Endothelial cell of umbilical vein (primary cell): ENCODE measurements around the gene NALCN.

Source experiments
- CTCF ChIP-seq, 2 donors: IDR thresholded peaks; 1 replicate in 1 of 2; 2 replicates in 1 of 2; pipeline ENCODE4 v1.5.1; 2011; ENCODE audit warnings: low read length in 2 of 2, mild to moderate bottlenecking in 2 of 2, moderate library complexity in 2 of 2, control low read depth in 1 of 2, inconsistent platforms in 1 of 2, low read depth in 1 of 2; ENCODE audit not compliant: insufficient read depth in 1 of 2; ENCODE audit errors: extremely low read depth in 1 of 2
- EZH2 ChIP-seq: IDR thresholded peaks from 2 replicates; pipeline ENCODE4 v1.6.1; 2012; ENCODE audit warnings: borderline replicate concordance, low read depth, mild to moderate bottlenecking, moderate library complexity, low read length, inconsistent platforms; ENCODE audit not compliant: severe bottlenecking
- GATA2 ChIP-seq: IDR thresholded peaks from 2 replicates; pipeline ENCODE4 v1.7.0; 2011; ENCODE audit warnings: low read depth, mild to moderate bottlenecking, moderate library complexity, mixed read lengths, low read length; ENCODE audit not compliant: insufficient read length, insufficient read depth
- JUN ChIP-seq: IDR thresholded peaks from 2 replicates; pipeline ENCODE4 v1.6.1; 2011; ENCODE audit warnings: borderline replicate concordance, low read depth; ENCODE audit not compliant: insufficient read length, insufficient read depth
- MAX ChIP-seq: IDR thresholded peaks from 2 replicates; pipeline ENCODE4 v1.6.1; 2011; ENCODE audit not compliant: insufficient read depth, insufficient read length
- POLR2A ChIP-seq: IDR thresholded peaks from 2 replicates; pipeline ENCODE4 v1.6.1; 2012; ENCODE audit warnings: low read depth, mild to moderate bottlenecking, control low read depth, low read length
- POLR2AphosphoS5 ChIP-seq: IDR thresholded peaks from 2 replicates; pipeline ENCODE4 v1.6.1; 2012; ENCODE audit warnings: low read depth, mild to moderate bottlenecking, control low read depth, low read length, moderate library complexity; ENCODE audit not compliant: insufficient read depth

GRCh38 chr13:101218484-101218883, 197.8 kb downstream of the NALCN start:
- TF ChIP-seq POLR2A: no peak
- TF ChIP-seq CTCF (IDR thresholded peaks at IDR 0.05; ENCODE audit: extremely low read depth in 1 of 2, insufficient read depth in 1 of 2, low read depth in 1 of 2, low read length in 2 of 2): no peak
- no peak for TF ChIP-seq JUN
- TF ChIP-seq POLR2AphosphoS5: no peak
- no peak for TF ChIP-seq EZH2
- no peak for TF ChIP-seq MAX
- TF ChIP-seq GATA2: no peak
